ENCODE results near the gene GRM7. TPM values are rescaled to one million over a fixed set of nuclear protein-coding genes. Genes with fewer than 3 reads are reported as not detected.

The GRM7 gene
- total RNA-seq, 1 donor from 2014 or later, result 9.9 TPM

DNA sequence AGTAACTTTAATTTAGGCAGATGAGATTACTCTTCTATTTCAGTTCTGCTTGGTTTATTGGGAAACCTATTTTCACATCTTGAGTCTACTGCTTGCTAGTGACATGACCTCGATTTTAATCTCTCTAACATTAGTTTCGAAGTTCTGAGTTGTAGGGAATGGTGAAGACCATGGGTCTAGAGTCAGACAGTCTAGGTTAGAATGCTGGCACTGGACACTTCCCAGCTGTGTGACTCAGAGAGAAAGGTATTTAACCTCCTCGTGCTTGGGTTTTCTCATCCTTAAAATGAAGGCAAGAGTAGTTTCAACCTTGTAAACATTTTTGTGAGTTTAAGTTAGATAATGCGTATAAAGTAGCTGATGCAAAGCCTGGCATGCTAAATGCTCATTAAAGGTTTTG is 422.1 kb downstream of the GRM7 start:
- TF ChIP-seq, protein P1, sequence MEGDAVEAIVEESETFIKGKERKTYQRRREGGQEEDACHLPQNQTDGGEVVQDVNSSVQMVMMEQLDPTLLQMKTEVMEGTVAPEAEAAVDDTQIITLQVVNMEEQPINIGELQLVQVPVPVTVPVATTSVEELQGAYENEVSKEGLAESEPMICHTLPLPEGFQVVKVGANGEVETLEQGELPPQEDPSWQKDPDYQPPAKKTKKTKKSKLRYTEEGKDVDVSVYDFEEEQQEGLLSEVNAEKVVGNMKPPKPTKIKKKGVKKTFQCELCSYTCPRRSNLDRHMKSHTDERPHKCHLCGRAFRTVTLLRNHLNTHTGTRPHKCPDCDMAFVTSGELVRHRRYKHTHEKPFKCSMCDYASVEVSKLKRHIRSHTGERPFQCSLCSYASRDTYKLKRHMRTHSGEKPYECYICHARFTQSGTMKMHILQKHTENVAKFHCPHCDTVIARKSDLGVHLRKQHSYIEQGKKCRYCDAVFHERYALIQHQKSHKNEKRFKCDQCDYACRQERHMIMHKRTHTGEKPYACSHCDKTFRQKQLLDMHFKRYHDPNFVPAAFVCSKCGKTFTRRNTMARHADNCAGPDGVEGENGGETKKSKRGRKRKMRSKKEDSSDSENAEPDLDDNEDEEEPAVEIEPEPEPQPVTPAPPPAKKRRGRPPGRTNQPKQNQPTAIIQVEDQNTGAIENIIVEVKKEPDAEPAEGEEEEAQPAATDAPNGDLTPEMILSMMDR (conservative IDR thresholded peaks at IDR 0.05), result no peak
- H3K9me3 Mint-ChIP-seq, result no peaks in the 10 kb centered on the region
- H3K4me3 Mint-ChIP-seq, result no peak overlapping the region
- no peaks in the 10 kb centered on the region for H3K27me3 Mint-ChIP-seq
- DNase-seq (ENCODE audit: extremely low spot score, unreplicated experiment), result no peak
- no peaks in the 10 kb centered on the region for H3K4me1 Mint-ChIP-seq (ENCODE audit: unreplicated experiment)
- H3K36me3 Mint-ChIP-seq, result no peaks in the 10 kb centered on the region
- no peak overlapping the region for H3K27ac Mint-ChIP-seq

DNA sequence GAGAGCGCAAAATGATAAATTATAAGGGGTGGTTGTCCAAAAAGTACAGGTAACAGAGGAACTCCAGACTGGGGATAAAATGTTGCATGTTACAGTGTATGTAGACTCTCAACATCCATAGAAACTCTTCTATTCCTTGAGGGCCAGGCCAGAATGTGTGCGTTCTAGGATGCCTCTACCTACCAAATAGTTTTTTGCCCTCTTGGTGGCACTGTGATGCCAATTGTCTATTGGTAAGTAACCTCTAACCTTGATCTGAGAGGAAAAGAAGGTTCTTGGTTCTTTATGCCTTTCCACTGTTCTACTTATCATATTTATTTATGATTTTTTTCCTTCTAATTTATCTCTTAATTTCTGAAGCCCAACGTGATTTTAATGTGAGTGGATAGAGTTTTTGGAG is 424.6 kb downstream of the GRM7 start:
- H3K4me3 Mint-ChIP-seq, result no peak overlapping the region
- H3K4me1 Mint-ChIP-seq (ENCODE audit: unreplicated experiment), result no peaks in the 10 kb centered on the region
- no peaks in the 10 kb centered on the region for H3K27me3 Mint-ChIP-seq
- TF ChIP-seq, protein P1 (conservative IDR thresholded peaks at IDR 0.05), result no peak
- no peak for DNase-seq (ENCODE audit: extremely low spot score, unreplicated experiment)
- H3K27ac Mint-ChIP-seq, result no peak overlapping the region
- no peaks in the 10 kb centered on the region for H3K9me3 Mint-ChIP-seq
- H3K36me3 Mint-ChIP-seq, result no peaks in the 10 kb centered on the region

DNA sequence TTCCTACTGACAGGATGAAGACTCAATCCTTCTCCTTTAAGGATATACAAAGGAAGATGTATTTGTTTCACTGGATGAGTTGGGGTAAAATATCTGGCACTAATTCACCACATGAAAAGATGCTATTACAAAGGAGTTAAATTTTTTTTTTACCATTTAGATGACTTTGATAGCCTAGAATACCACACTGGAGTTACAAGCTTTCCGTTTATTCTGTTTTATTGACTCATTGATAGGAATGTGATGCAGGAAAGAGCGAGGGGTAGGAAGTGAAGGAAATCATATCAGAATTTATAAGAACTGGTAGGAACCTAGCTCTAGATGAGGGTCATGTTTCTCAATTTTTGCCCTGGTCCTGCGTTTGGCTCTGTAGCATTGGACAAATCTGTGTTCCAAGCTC is 427.2 kb downstream of the GRM7 start:
- Mint-ChIP-seq H3K4me1 (ENCODE audit: unreplicated experiment) (no peaks in the 10 kb centered on the region), H3K9me3 (no peaks in the 10 kb centered on the region), H3K27ac (no peak overlapping the region), H3K27me3 (no peaks in the 10 kb centered on the region), H3K36me3 (no peaks in the 10 kb centered on the region), H3K4me3 (no peak overlapping the region)
- TF ChIP-seq, protein P1 (conservative IDR thresholded peaks at IDR 0.05), result no peak
- DNase-seq (ENCODE audit: extremely low spot score, unreplicated experiment), result no peak

DNA sequence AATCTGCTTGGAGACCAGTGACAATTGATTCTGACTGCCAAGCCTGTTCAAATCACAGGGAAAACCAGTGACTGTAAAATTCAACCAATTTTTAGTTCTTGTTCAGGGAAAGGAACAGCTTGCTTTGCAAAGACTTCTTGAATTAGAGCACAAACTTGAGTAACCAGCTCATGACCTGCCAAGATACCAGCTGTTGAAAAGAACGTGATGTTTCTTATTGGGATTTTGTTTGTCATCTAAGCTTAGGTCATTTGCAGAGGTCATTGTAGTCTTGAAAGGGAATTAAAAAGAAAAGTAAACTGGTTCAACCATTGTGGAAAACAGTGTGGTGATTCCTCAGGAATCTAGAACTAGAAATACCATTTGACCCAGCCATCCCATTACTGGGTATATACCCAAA is 428.2 kb downstream of the GRM7 start:
- no peaks in the 10 kb centered on the region for H3K27me3 Mint-ChIP-seq
- H3K36me3 Mint-ChIP-seq, result no peaks in the 10 kb centered on the region
- TF ChIP-seq, protein P1 (conservative IDR thresholded peaks at IDR 0.05), result no peak
- H3K4me3 Mint-ChIP-seq, result no peak overlapping the region
- no peaks in the 10 kb centered on the region for H3K4me1 Mint-ChIP-seq (ENCODE audit: unreplicated experiment)
- H3K9me3 Mint-ChIP-seq, result no peaks in the 10 kb centered on the region
- DNase-seq (ENCODE audit: extremely low spot score, unreplicated experiment), result no peak
- no peak overlapping the region for H3K27ac Mint-ChIP-seq

DNA sequence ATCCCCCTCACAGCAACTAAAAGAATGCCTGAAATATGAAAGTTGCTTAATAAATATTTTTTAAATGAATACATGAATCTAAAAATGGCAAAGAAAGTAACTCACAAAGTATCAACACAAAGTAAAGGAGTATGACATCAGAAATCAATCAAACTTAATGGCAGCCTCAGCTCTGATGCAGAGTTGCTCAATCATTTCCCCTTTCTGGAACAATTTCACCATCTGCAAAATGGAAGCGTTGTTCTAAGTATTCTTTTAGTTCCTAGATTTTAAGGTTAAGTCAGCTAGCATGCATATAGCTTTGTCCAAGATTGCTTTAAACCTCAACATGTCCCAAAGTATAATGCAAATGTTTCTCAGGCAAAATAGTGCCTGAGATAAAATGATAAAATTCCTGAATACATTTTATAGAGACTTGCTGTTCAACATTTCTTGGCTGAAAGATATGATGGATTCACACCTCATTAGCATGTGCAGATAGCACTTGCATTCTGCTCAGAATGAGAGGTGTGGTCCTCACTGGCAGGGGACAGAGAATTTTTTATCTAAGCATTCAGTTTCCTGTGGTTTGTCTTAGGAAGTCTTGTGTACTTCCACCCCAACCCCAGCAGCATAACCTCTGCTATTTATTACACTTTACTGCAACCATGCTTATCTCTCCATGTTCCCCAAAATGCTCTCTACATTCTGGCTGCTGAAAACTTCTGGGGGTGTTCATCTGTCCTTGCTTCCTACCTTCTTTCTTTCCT is 429.3 kb downstream of the GRM7 start:
- TF ChIP-seq, protein P1 (conservative IDR thresholded peaks at IDR 0.05), result no peak
- Mint-ChIP-seq H3K4me3 (no peak overlapping the region), H3K27me3 (no peaks in the 10 kb centered on the region), H3K4me1 (ENCODE audit: unreplicated experiment) (no peaks in the 10 kb centered on the region), H3K27ac (no peak overlapping the region), H3K36me3 (no peaks in the 10 kb centered on the region), H3K9me3 (no peaks in the 10 kb centered on the region)
- DNase-seq (ENCODE audit: extremely low spot score, unreplicated experiment), result no peak
